Kidney epithelial cell (primary cell): Measurements from ENCODE around the gene LAMA1. TPM values are rescaled to one million over a fixed set of nuclear protein-coding genes. Genes with fewer than 3 reads are reported as not detected.

ENCODE experiments used
- DNase-seq: peaks from one replicate; pipeline ENCODE4 v3.0.0-alpha.2; 2010; ENCODE audit warnings: low read depth
- H3K27me3 ChIP-seq: 2 replicates; pipeline ENCODE4 v1.6.0; 2011; ENCODE audit warnings: low read length; ENCODE audit not compliant: control insufficient read depth, insufficient read depth
- H3K36me3 ChIP-seq: 2 replicates; pipeline ENCODE4 v1.5.1; 2011; ENCODE audit warnings: low read length; ENCODE audit not compliant: control insufficient read depth, insufficient read depth
- H3K4me3 ChIP-seq: 2 replicates; pipeline ENCODE4 v1.5.1; 2011; ENCODE audit warnings: low read depth, mild to moderate bottlenecking, control low read depth, low read length
- CTCF ChIP-seq: IDR thresholded peaks from 2 replicates; pipeline ENCODE4 v1.5.1; 2011; ENCODE audit warnings: mild to moderate bottlenecking, moderate library complexity, low read length, control low read depth, inconsistent platforms; ENCODE audit not compliant: insufficient read depth, poor library complexity, severe bottlenecking
- total RNA-seq: library from RNA; depleted of rRNA; stranded (reverse); fragments of >200 nt; gene quantifications from 2 replicates; pipeline ENCODE4 v1.2.3, GENCODE V29; 2015

The LAMA1 gene
- total RNA-seq, 1 donor from 2014 or later: 29.5 TPM

GRCh38 chr18:6994056-6994770 is 123.4 kb downstream of the LAMA1 start:
- Histone ChIP-seq H3K4me3 (no peak overlapping the region), H3K36me3 (no peaks in the 10 kb centered on the region), H3K27me3 (no peaks in the 10 kb centered on the region)
- TF ChIP-seq CTCF: no peak
- DNase-seq: no peak

GRCh38 chr18:6992761-6993160 is 124.8 kb downstream of the LAMA1 start:
- TF ChIP-seq CTCF: no peak
- H3K27me3 ChIP-seq: no peaks in the 10 kb centered on the region
- no peak overlapping the region for H3K4me3 ChIP-seq
- DNase-seq: no peak
- H3K36me3 ChIP-seq: no peaks in the 10 kb centered on the region

GRCh38 chr18:6983366-6983765 is 134.2 kb downstream of the LAMA1 start:
- peaks cover 1% of the 10 kb centered on the region for H3K36me3 ChIP-seq
- no peak overlapping the region for H3K4me3 ChIP-seq
- H3K27me3 ChIP-seq: no peaks in the 10 kb centered on the region
- TF ChIP-seq CTCF: no peak
- no peak for DNase-seq

- TF ChIP-seq CTCF: no peak
- H3K36me3 ChIP-seq: peaks cover 3% of the 10 kb centered on the region
- H3K27me3 ChIP-seq: no peaks in the 10 kb centered on the region
- no peak overlapping the region for H3K4me3 ChIP-seq
- DNase-seq: no peak
Measured at GRCh38 chr18:6982398-6982797, 135.2 kb downstream of the LAMA1 start.

GRCh38 chr18:6980363-6980762 is 137.2 kb downstream of the LAMA1 start:
- no peak overlapping the region for H3K4me3 ChIP-seq
- no peaks in the 10 kb centered on the region for H3K27me3 ChIP-seq
- no peak for DNase-seq
- H3K36me3 ChIP-seq: peaks cover 1% of the 10 kb centered on the region
- TF ChIP-seq CTCF: no peak

- DNase-seq: no peak
- no peak for TF ChIP-seq CTCF
- no peak overlapping the region for H3K4me3 ChIP-seq
- H3K27me3 ChIP-seq: no peaks in the 10 kb centered on the region
- H3K36me3 ChIP-seq: peaks cover 1% of the 10 kb centered on the region
Measured at GRCh38 chr18:6979954-6980353, 137.6 kb downstream of the LAMA1 start.
